Omental fat pad (tissue), 4 donors: ENCODE measurements around the gene ZNF652. TPM values are rescaled to one million over a fixed set of nuclear protein-coding genes. Genes with fewer than 3 reads are reported as not detected.
"Not testable (repeated sequence)": the region's sequence is repeated elsewhere in the genome, so short reads cannot be mapped to it uniquely, and the experiment has no call there.

Experiments used
- ATAC-seq: fragments of 150-250 bp; one replicate; pipeline ENCODE4 v1.9.1; 2016; ENCODE audit warnings: mild to moderate bottlenecking, moderate library complexity; ENCODE audit not compliant: low FRiP score
- DNase-seq: peaks from one replicate; pipeline ENCODE4 v3.0.0-alpha.2; 2019; ENCODE audit warnings: low spot score
- total RNA-seq, 4 donors: library from RNA; depleted of rRNA; stranded (reverse); fragments of >200 nt; gene quantifications; one replicate each; pipeline ENCODE4 v1.1.0, GENCODE V29; 2016
- TF ChIP-seq, protein P1 (sequence below), 3 donors: fragments of 450-650 bp; IDR thresholded peaks; one replicate each; pipeline ENCODE4 v1.5.1; 2016 to 2017; ENCODE audit warnings: antibody characterized with exemption in 3 of 3, mild to moderate bottlenecking in 3 of 3, moderate library complexity in 2 of 3

ZNF652 gene
- total RNA-seq, 4 donors from 2014 or later: 22.9 to 50.0 (median 31.0) TPM

GRCh38 chr17:49393491-49394255, 31.6 kb upstream of the ZNF652 start:
- DNase-seq (no peak), ATAC-seq (no peak)
- TF ChIP-seq, protein P1, sequence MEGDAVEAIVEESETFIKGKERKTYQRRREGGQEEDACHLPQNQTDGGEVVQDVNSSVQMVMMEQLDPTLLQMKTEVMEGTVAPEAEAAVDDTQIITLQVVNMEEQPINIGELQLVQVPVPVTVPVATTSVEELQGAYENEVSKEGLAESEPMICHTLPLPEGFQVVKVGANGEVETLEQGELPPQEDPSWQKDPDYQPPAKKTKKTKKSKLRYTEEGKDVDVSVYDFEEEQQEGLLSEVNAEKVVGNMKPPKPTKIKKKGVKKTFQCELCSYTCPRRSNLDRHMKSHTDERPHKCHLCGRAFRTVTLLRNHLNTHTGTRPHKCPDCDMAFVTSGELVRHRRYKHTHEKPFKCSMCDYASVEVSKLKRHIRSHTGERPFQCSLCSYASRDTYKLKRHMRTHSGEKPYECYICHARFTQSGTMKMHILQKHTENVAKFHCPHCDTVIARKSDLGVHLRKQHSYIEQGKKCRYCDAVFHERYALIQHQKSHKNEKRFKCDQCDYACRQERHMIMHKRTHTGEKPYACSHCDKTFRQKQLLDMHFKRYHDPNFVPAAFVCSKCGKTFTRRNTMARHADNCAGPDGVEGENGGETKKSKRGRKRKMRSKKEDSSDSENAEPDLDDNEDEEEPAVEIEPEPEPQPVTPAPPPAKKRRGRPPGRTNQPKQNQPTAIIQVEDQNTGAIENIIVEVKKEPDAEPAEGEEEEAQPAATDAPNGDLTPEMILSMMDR (IDR thresholded peaks at IDR 0.05): no peak

GRCh38 chr17:49390548-49391324, 28.7 kb upstream of the ZNF652 start:
- DNase-seq (no peak), ATAC-seq (no peak)
- TF ChIP-seq, protein P1 (IDR thresholded peaks at IDR 0.05): no peak

DNA sequence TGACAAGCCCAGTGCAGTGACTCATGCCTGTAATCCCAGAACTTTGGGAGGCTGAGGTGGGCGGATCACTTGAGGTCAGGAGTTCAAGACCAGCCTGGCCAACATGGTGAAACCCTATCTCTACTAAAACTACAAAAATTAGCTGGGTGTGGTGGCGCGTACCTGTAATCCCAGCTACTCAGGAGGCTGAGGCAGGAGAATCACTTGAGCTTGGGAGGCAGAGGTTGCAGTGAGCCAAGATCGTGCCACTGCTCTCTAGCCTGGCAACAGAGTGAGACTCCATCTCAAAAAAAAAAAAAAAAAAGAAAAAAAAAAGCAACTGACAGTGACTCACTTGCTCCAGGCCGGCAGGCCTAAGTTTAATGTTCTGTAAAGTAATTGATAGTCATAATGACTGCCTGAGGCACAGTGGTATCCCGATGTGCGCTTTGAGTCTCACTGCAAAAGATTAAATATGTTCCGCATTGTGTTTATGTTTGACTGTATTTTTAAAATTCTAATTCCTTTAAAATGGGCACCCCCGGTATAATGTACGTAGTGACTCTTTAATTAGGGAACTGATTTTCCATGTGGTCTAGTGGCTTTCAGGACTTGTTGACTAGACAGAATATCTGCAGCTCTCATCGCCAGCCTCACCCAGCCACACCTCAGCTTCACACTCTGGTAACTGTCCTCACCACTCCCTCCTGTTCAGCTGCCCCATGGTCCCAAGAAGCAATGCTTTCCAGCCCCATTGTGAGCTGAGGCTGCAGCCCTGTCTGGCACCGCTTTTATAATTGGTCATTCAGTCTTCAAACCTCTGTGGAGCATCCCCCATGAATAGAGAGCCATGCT, 27.7 kb upstream of the ZNF652 start:
- ATAC-seq: not testable (repeated sequence)

DNA sequence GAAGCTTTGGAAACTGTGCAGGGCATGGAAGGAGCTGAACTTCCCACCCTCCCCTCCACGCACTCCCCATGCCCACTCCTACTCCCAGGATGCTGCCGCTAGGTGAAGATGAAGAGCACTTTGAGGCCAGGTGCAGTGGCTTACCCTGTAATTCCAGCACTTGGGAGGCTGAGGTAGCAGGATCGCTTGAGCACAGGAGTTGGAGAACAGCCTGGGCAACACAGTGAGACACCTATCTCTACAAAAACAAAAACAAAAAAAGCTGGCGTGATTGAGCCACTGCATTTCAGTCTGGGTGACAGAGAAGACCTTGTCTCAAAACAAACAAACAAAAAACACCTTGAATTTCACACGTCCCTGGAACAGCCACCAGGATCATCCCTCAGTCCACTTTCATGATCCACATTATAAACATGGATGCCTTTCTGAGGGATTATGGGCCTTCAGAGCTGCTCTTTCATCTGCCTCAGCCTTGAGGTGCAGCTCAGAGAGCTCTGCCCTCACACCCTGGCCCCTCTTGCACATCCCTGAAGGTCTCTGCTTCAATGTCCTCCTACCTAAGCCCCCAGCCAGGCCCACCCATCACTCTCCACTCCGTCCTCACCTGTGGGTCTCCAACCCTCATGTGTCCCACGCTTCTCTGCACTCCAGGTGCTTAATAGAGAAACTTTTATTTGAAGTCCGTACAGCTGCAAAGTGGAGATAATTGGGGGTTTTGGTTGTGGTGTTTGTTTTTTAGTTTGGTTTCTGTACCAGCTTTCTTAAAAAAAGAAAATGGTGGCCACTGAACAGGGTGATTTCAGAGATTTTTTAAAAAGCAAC, 26.9 kb upstream of the ZNF652 start:
- TF ChIP-seq, protein P1 (IDR thresholded peaks at IDR 0.05): no peak
- DNase-seq: no peak
- ATAC-seq: no peak

More for the DNA sequence above, 27.7 kb upstream of the ZNF652 start:
- DNase-seq: not testable (repeated sequence)

DNA sequence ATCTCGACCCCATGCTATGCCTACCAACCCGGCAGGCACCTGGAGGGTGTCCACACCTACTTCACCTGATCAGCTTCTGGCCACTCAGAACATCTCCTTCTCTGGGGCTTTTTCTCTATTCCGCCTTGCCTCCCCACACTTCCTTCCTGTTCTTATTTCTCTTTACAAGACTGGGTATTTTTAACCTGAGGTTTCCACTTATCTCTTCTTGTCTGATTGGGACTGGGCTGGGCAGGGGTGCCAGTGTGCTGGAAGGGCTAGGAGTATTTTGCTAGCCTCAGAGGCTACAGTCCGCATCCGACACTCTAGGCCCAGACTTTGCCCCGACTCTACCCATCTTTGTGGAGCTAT, 26.2 kb upstream of the ZNF652 start:
- DNase-seq: no peak
- TF ChIP-seq, protein P1 (IDR thresholded peaks at IDR 0.05): no peak
- ATAC-seq: no peak

DNA sequence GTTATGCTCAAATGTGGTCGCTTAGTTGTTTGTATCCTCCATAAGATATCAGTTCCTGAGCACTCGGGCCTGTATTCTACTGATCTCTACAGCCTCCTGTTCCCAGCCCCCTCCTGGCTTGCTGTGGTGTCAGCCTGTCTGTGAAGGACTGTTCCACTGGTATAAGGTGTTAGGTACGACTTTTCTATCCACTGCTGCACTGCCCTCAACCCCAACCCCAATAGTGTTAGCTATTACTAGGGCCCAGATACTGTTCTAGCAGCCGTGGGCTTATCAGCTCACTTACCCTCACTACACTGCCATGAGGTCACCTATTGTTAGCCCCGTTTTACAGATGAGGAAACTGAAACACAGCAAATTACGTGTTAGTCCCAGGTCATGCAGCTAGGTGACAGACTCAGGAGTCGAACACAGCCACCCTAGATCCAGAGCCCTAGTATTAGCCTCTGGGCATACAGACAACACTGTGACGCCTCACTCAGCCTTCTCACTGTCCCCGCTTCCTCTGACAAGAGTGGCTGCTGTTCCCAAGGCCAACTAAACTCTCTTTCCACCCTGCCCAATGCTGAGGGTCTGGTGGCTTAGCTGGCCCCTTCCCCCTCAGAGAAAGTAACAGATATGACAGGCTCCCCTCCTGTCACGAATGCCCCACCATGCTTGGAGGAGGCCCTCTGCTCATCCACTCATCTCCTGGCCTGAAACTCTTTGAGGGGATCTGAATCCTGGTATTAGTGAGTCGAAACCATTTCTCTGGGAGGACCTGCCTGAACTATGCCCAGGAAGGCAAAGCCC, 25.6 kb upstream of the ZNF652 start:
- no peak for DNase-seq
- no peak for ATAC-seq

More for the DNA sequence above, 25.6 kb upstream of the ZNF652 start:
- TF ChIP-seq, protein P1 (IDR thresholded peaks at IDR 0.05): no peak
